Measurements from ENCODE around the gene CSAD. TPM values are rescaled to one million over a fixed set of nuclear protein-coding genes. Genes with fewer than 3 reads are reported as not detected.

CSAD gene
- total RNA-seq, 6 experiments from 2014 or later: 20.6 to 54.2 (median 37.1) TPM

Small RNAs within 50 kb of the gene (small RNA-seq; reads per million reads assigned to genes)
- gene HIGD1AP1: 0 to 0.10 reads per million in 2 experiments
- 0 reads per million in 2 experiments for gene RNU6-333P

Other genes starting within 250 kb of the CSAD start
- gene KRT18, start 231.8 kb downstream of the CSAD start, total RNA-seq: 1,000 to 10,000 TPM in 2 of 6 experiments, 100 to 1,000 TPM in 4; 148 to 1,377 (median 478) TPM
- 100 to 1,000 TPM; 143 to 270 (median 180) TPM for gene EIF4B, start 174.5 kb downstream of the CSAD start, total RNA-seq
- gene TNS2, start 130.9 kb downstream of the CSAD start, total RNA-seq: 100 to 1,000 TPM in 3 of 6 experiments, 10 to 100 TPM in 3; 50.5 to 139 (median 86.9) TPM
- 10 to 100 TPM; 12.3 to 18.2 (median 14.4) TPM for gene SPRYD3, start 101.5 kb downstream of the CSAD start, total RNA-seq
- 10 to 100 TPM in 2 of 6 experiments, 1 to 10 TPM in 4; 1.7 to 25.4 (median 4.9) TPM for gene IGFBP6, start 83.3 kb downstream of the CSAD start, total RNA-seq
- gene SOAT2, start 77.4 kb downstream of the CSAD start, total RNA-seq: 1 to 10 TPM in 3 of 6 experiments, under 1 TPM in 3; 0.62 to 3.4 (median 0.99) TPM
- 10 to 100 TPM in 5 of 6 experiments, 1 to 10 TPM in 1; 5.5 to 24.4 (median 19.2) TPM for gene ZNF740, start 203 bp downstream of the CSAD start, total RNA-seq
- gene ITGB7, start 26.3 kb upstream of the CSAD start, total RNA-seq: 1 to 10 TPM; 2.9 to 8.0 (median 3.9) TPM
- gene RARG, start 51.3 kb upstream of the CSAD start, total RNA-seq: 1 to 10 TPM; 1.9 to 2.4 (median 2.1) TPM
- gene ESPL1, start 87.4 kb upstream of the CSAD start, total RNA-seq: 10 to 100 TPM in 2 of 6 experiments, 1 to 10 TPM in 3, under 1 TPM in 1; 0.04 to 15.0 (median 4.5) TPM
- 100 to 1,000 TPM; 122 to 170 (median 146) TPM for gene PFDN5, start 114.6 kb upstream of the CSAD start, total RNA-seq
- gene MYG1, start 118.8 kb upstream of the CSAD start, total RNA-seq: 10 to 100 TPM; 17.6 to 27.1 (median 20.8) TPM
- 10 to 100 TPM; 22.0 to 29.1 (median 26.7) TPM for gene AAAS, start 140.7 kb upstream of the CSAD start, total RNA-seq
- not detected for gene SP7, start 155.4 kb upstream of the CSAD start, total RNA-seq
- gene SP1, start 199.3 kb upstream of the CSAD start, total RNA-seq: 10 to 100 TPM; 20.3 to 29.2 (median 23.9) TPM
- under 1 TPM; 0.09 to 0.74 (median 0.48) TPM for gene AMHR2, start 242.9 kb upstream of the CSAD start, total RNA-seq

Data from right lobe of liver (tissue), 5 donors.